Stomach (tissue), 9 donors: ENCODE data around the gene PRR4. TPM values are rescaled to one million over a fixed set of nuclear protein-coding genes. Genes with fewer than 3 reads are reported as not detected.

Experiments
- DNase-seq, 2 donors: peaks; one replicate each; pipeline versions ENCODE4 v3.0.0 to v3.0.0-alpha.2; 2013 to 2019
- H3K27ac ChIP-seq, 5 donors: fragments of 200-600 bp in 4 of 5; sonication (generic) in 4 of 5; one replicate each; pipeline ENCODE4 v1.5.1; 2013 to 2019; ENCODE audit warnings: mild to moderate bottlenecking in 1 of 5, moderate library complexity in 1 of 5
- H3K27me3 ChIP-seq, 3 donors: fragments of 200-600 bp; sonication (generic); one replicate each; pipeline ENCODE4 v1.5.1; 2017 to 2019; ENCODE audit warnings: mixed run types in 1 of 3
- H3K36me3 ChIP-seq, 4 donors: fragments of 200-600 bp; sonication (generic); 1 replicate in 3 of 4; 2 replicates in 1 of 4; pipeline ENCODE4 v1.5.1; 2016 to 2019
- H3K4me1 ChIP-seq, 4 donors: fragments of 200-600 bp; sonication (generic); one replicate each; pipeline ENCODE4 v1.5.1; 2016 to 2019
- H3K4me3 ChIP-seq, 4 donors: fragments of 200-600 bp; sonication (generic) in 3 of 4; one replicate each; pipeline ENCODE4 v1.5.1; 2016 to 2019; ENCODE audit warnings: mild to moderate bottlenecking in 1 of 4
- H3K9me3 ChIP-seq, 4 donors: fragments of 200-600 bp; sonication (generic); one replicate each; pipeline ENCODE4 v1.5.1; 2016 to 2019
- EP300 ChIP-seq: sonication (generic); formaldehyde crosslinking; IDR thresholded peaks from one replicate; pipeline ENCODE4 v1.6.1; 2017; ENCODE audit warnings: antibody characterized with exemption
- POLR2A ChIP-seq, 4 donors: fragments of 450-650 bp; IDR thresholded peaks; one replicate each; pipeline ENCODE4 v1.6.1; 2016; ENCODE audit warnings: antibody characterized with exemption in 4 of 4, control low read depth in 2 of 4, mild to moderate bottlenecking in 1 of 4, moderate library complexity in 1 of 4
- POLR2AphosphoS5 ChIP-seq, 3 donors: sonication (generic); formaldehyde crosslinking; IDR thresholded peaks; one replicate each; pipeline ENCODE4 v1.6.1; 2016; ENCODE audit warnings: antibody characterized with exemption in 3 of 3
- WGBS, 5 donors: extraction: QIAGEN DNeasy Blood & Tissue Kit in 3 of 5; methylation state at CpG; one replicate each; pipeline versions ENCODE4 v1.1.5 to v1.1.7; 2013 to 2018; 5-methylcytosine and 5-hydroxymethylcytosine counted together
- intact Hi-C: fragments of 100-400 bp; cut with DNase I; formaldehyde crosslinking; loops from one replicate; pipeline ENCODE4 v1.15.1; 2023; ENCODE audit warnings: low total_unique reads
- polyA plus RNA-seq, 3 donors: library from polyadenylated mRNA; stranded (reverse); fragments of 200-250 nt; gene quantifications; one replicate each; pipeline ENCODE4 v1.2.3, GENCODE V29; 2013
- total RNA-seq, 5 donors: library from RNA; depleted of rRNA; stranded (reverse); fragments of >200 nt; gene quantifications; one replicate each; pipeline versions ENCODE4 v1.1.0 to v1.2.3, GENCODE V29; 2014 to 2016
- TF ChIP-seq, protein P1 (sequence below), 7 experiments: fragments of 450-650 bp in 4 of 7; fragments of 200-600 bp in 3 of 7; sonication (generic) in 3 of 7; IDR thresholded peaks; one replicate each; pipeline ENCODE4 v1.5.1; 2016 to 2019; ENCODE audit warnings: antibody characterized with exemption in 7 of 7, control low read depth in 2 of 7, mild to moderate bottlenecking in 1 of 7
- donor health status: healthy with polysubstance abuse.
- donor health status: Bipolar disorder and iron deficiency.
- donor health status: healthy.

Gene PRR4
- total and polyA plus RNA-seq, 8 donors: 0.87 to 334 (median 3.0) TPM; not detected in 2

DNA sequence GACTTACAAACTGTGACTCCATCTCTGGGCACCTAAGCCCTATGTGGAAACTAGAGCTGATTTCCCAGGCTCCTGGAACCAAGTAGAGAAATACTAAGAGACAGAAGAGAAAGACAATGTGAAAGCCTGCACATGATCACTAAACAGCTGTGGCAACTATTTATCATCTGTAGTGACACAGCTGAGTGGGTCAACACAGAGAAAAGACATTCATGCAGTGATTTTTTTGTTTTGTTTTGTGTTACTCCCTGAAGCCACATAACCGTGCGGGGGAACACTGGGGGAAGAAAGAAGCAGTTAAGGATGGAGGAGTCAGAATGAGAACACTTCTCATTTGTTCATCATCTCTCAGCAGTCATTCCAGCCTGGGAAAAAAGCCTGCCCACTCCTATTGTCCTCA lies 1.5 kb downstream of the PRR4 start:
- intact Hi-C loops: no loop called here
- H3K4me3 ChIP-seq: no peak overlapping the region
- TF ChIP-seq POLR2AphosphoS5 (IDR thresholded peaks at IDR 0.05): no peak
- TF ChIP-seq EP300: no peak
- TF ChIP-seq, protein P1, sequence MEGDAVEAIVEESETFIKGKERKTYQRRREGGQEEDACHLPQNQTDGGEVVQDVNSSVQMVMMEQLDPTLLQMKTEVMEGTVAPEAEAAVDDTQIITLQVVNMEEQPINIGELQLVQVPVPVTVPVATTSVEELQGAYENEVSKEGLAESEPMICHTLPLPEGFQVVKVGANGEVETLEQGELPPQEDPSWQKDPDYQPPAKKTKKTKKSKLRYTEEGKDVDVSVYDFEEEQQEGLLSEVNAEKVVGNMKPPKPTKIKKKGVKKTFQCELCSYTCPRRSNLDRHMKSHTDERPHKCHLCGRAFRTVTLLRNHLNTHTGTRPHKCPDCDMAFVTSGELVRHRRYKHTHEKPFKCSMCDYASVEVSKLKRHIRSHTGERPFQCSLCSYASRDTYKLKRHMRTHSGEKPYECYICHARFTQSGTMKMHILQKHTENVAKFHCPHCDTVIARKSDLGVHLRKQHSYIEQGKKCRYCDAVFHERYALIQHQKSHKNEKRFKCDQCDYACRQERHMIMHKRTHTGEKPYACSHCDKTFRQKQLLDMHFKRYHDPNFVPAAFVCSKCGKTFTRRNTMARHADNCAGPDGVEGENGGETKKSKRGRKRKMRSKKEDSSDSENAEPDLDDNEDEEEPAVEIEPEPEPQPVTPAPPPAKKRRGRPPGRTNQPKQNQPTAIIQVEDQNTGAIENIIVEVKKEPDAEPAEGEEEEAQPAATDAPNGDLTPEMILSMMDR (IDR thresholded peaks at IDR 0.05): no peak
- no peak for TF ChIP-seq POLR2A (IDR thresholded peaks at IDR 0.05)
- H3K27me3 ChIP-seq: no peaks in the 10 kb centered on the region
- no peaks in the 10 kb centered on the region for H3K9me3 ChIP-seq
- no peak overlapping the region for H3K27ac ChIP-seq
- peaks cover 0 to 16% (median 14%) of the 10 kb centered on the region in 4 donors for H3K36me3 ChIP-seq
- 25 to 52% (median 38%) methylated on average over 2 of the region's 2 CpGs for WGBS, 5 donors
- no peaks in the 10 kb centered on the region for H3K4me1 ChIP-seq
- DNase-seq: no peak

DNA sequence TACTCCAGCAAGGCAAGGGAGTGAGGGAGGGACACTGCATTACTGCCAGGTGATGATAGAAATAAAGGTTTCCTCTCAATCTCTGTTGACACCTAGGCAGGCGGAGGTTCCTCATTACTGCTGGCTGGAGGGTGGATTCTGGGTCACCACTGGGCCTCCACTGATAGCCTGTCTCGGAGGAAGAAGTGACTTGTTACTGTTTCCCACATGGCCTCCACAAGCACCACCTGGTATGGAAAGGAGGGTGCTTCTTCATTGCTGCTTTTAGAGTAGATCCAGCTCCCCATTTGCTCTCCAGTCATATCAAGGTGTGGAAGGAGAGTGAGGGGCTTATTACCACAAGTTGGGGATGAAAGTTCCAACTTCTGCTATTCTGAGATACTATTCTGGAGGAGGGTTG lies 6.4 kb downstream of the PRR4 start:
- Histone ChIP-seq H3K4me3 (no peak overlapping the region), H3K27me3 (no peaks in the 10 kb centered on the region), H3K27ac (no peak overlapping the region), H3K36me3 (peaks cover 0 to 23% (median 14%) of the 10 kb centered on the region in 4 donors), H3K4me1 (no peaks in the 10 kb centered on the region), H3K9me3 (no peaks in the 10 kb centered on the region)
- DNase-seq: no peak
- 92 to 100% (median 97%) methylated on average over 2 of the region's 2 CpGs for WGBS, 5 donors
- TF ChIP-seq POLR2AphosphoS5 (IDR thresholded peaks at IDR 0.05): no peak
- no peak for TF ChIP-seq EP300
- no peak for TF ChIP-seq POLR2A (IDR thresholded peaks at IDR 0.05)
- TF ChIP-seq, protein P1 (IDR thresholded peaks at IDR 0.05): no peak
- intact Hi-C loops: no loop called here

DNA sequence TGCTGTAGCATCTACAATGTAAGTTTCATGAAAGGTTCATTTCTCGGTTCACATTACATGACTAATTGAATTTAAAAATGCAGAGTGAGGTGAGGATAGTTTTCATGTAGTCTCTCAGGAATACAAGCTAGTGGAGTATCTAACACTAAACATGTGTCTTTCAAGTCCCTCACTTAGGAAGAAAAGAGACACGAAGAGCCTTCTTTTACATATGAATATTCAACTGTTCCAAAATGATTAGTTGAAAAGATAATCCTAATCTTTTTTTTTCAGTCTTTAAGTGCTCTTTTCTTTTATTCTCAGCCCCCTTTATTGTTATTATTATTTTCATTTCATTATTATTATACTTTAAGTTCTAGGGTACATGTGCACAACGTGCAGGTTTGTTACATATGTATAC lies 10.8 kb downstream of the PRR4 start:
- no peaks in the 10 kb centered on the region for H3K4me1 ChIP-seq
- TF ChIP-seq, protein P1 (IDR thresholded peaks at IDR 0.05): no peak
- TF ChIP-seq EP300 (no peak), POLR2AphosphoS5 (IDR thresholded peaks at IDR 0.05) (no peak), POLR2A (IDR thresholded peaks at IDR 0.05) (no peak)
- no peak for DNase-seq
- H3K4me3 ChIP-seq: no peak overlapping the region
- peaks cover 0 to 7% (median 3%) of the 10 kb centered on the region in 4 donors for H3K9me3 ChIP-seq
- no peaks in the 10 kb centered on the region for H3K27me3 ChIP-seq
- intact Hi-C loops: no loop called here
- H3K27ac ChIP-seq: no peak overlapping the region
- H3K36me3 ChIP-seq: peaks cover 0 to 19% (median 3%) of the 10 kb centered on the region in 4 donors
- 85 to 92% (median 88%) methylated on average over 3 of the region's 3 CpGs for WGBS, 5 donors

DNA sequence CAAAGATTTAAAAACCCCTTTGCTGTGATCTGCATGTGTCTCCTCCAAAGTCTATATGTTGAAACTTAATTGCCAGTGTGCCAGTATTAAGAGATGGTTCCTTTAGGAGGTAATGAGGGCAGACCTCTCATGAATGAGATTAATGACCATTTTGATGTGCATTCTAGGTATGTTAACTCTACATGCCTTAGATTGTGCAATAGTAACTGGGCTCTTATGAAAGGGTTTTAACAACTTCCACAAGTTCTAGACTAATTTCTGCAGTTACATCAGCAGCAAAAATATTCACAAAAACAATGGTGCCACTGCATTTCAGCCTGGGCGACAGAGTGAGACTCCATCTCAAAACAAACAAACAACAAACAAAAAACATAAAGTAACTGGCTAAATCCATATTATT lies 19.3 kb downstream of the PRR4 start:
- TF ChIP-seq EP300: no peak
- TF ChIP-seq, protein P1 (IDR thresholded peaks at IDR 0.05): no peak
- DNase-seq: no peak
- no peaks in the 10 kb centered on the region for H3K4me1 ChIP-seq
- H3K36me3 ChIP-seq: no peaks in the 10 kb centered on the region
- 91 to 97% (median 96%) methylated on average over 1 of the region's 1 CpG for WGBS, 5 donors
- intact Hi-C loops: no loop called here
- no peaks in the 10 kb centered on the region for H3K9me3 ChIP-seq
- no peak overlapping the region for H3K4me3 ChIP-seq
- H3K27ac ChIP-seq: no peak overlapping the region
- no peaks in the 10 kb centered on the region for H3K27me3 ChIP-seq
